HepG2 (cell line): ENCODE data around the gene SLC39A2. TPM values are rescaled to one million over a fixed set of nuclear protein-coding genes. Genes with fewer than 3 reads are reported as not detected.

Experiments used
- CSRNP1 ChIP-seq: sonication (generic); formaldehyde crosslinking; IDR thresholded peaks from 2 replicates; pipeline ENCODE4 v1.8.1; 2023; ENCODE audit warnings: mild to moderate bottlenecking, missing genetic modification reagents
- GZF1 ChIP-seq: sonication (generic); formaldehyde crosslinking; IDR thresholded peaks from 2 replicates; pipeline ENCODE4 v1.5.1; 2020; ENCODE audit warnings: mild to moderate bottlenecking, missing genetic modification reagents
- KDM5A ChIP-seq: fragments of 200-600 bp; sonication (generic); IDR thresholded peaks from 2 replicates; pipeline ENCODE4 v1.7.0; 2018; ENCODE audit warnings: antibody characterized with exemption, mild to moderate bottlenecking, low read length, borderline replicate concordance
- KLF11 ChIP-seq: IDR thresholded peaks from 2 replicates; pipeline ENCODE4 v1.6.1; 2016; ENCODE audit warnings: missing compliant biosample characterization
- KLF13 ChIP-seq: sonication (generic); formaldehyde crosslinking; IDR thresholded peaks from 2 replicates; pipeline ENCODE4 v1.4.0; 2020; ENCODE audit warnings: mild to moderate bottlenecking, missing genetic modification reagents
- POLR2AphosphoS2 ChIP-seq: IDR thresholded peaks from 2 replicates; pipeline ENCODE4 v1.6.1; 2011; ENCODE audit warnings: low read depth, low read length, improper control_type of control experiment
- REXO4 ChIP-seq: sonication (generic); formaldehyde crosslinking; IDR thresholded peaks from 2 replicates; pipeline ENCODE4 v1.8.0; 2022; ENCODE audit warnings: missing genetic modification reagents, mild to moderate bottlenecking, borderline replicate concordance
- SIX1 ChIP-seq: sonication (generic); formaldehyde crosslinking; IDR thresholded peaks from 2 replicates; pipeline ENCODE4 v1.4.0; 2020; ENCODE audit warnings: missing genetic modification reagents, borderline replicate concordance
- THRA ChIP-seq: sonication (generic); formaldehyde crosslinking; IDR thresholded peaks from 2 replicates; pipeline ENCODE4 v1.4.0; 2020; ENCODE audit warnings: missing genetic modification reagents, borderline replicate concordance
- TRIM24 ChIP-seq: sonication (generic); formaldehyde crosslinking; IDR thresholded peaks from 2 replicates; pipeline ENCODE4 v1.8.0; 2022; ENCODE audit warnings: mild to moderate bottlenecking, missing genetic modification reagents
- ZFX ChIP-seq: sonication (generic); formaldehyde crosslinking; IDR thresholded peaks from 2 replicates; pipeline ENCODE4 v1.4.0; 2020; ENCODE audit warnings: mild to moderate bottlenecking, low read depth, missing genetic modification reagents, moderate library complexity
- polyA plus RNA-seq, 8 experiments: library from polyadenylated mRNA; depleted of rRNA in 3 of 8; stranded (reverse) in 7 of 8; unstranded in 1 of 8; fragments of >200 nt; fragmentation: Illumina TruSeq in 4 of 8; extraction: Trizol in 4 of 8; gene quantifications; 2 replicates each; pipeline versions ENCODE4 v1.2.1 to v1.2.3, GENCODE V29; 2011 to 2016; ENCODE audit warnings: low read depth in 4 of 8, missing spikeins in 1 of 8, mixed read lengths in 1 of 8; ENCODE audit not compliant: insufficient read depth in 1 of 8
- total RNA-seq, 5 experiments: library from RNA; depleted of rRNA; stranded (reverse); fragments of >200 nt; fragmentation: Illumina TruSeq; extraction: Trizol; gene quantifications; 2 replicates each; pipeline ENCODE4 v1.2.3, GENCODE V29; 2016; ENCODE audit warnings: low read depth in 1 of 5
- TF ChIP-seq, protein P1 (sequence below): sonication (generic); formaldehyde crosslinking; IDR thresholded peaks from 2 replicates; pipeline ENCODE4 v1.5.0; 2020; ENCODE audit warnings: missing genetic modification reagents, mild to moderate bottlenecking, borderline replicate concordance
- TF ChIP-seq, protein P2 (sequence below): sonication (generic); formaldehyde crosslinking; IDR thresholded peaks from 2 replicates; pipeline ENCODE4 v1.4.0; 2020; ENCODE audit warnings: mild to moderate bottlenecking, missing genetic modification reagents
- TF ChIP-seq, protein P3 (sequence below): sonication (generic); formaldehyde crosslinking; conservative IDR thresholded peaks from 2 replicates; pipeline ENCODE4 v1.8.0; 2022; ENCODE audit warnings: low read depth, missing genetic modification reagents
- TF ChIP-seq, protein P4 (sequence below): sonication (generic); formaldehyde crosslinking; IDR thresholded peaks from 2 replicates; pipeline ENCODE4 v1.4.0; 2020; ENCODE audit warnings: mild to moderate bottlenecking, missing genetic modification reagents, borderline replicate concordance

SLC39A2 gene
- total and polyA plus RNA-seq, 2 of the 13 experiments (the other 11 are each of a cell fraction or from before 2014, with no cell fraction given) = 0.08 to 0.11 TPM

DNA sequence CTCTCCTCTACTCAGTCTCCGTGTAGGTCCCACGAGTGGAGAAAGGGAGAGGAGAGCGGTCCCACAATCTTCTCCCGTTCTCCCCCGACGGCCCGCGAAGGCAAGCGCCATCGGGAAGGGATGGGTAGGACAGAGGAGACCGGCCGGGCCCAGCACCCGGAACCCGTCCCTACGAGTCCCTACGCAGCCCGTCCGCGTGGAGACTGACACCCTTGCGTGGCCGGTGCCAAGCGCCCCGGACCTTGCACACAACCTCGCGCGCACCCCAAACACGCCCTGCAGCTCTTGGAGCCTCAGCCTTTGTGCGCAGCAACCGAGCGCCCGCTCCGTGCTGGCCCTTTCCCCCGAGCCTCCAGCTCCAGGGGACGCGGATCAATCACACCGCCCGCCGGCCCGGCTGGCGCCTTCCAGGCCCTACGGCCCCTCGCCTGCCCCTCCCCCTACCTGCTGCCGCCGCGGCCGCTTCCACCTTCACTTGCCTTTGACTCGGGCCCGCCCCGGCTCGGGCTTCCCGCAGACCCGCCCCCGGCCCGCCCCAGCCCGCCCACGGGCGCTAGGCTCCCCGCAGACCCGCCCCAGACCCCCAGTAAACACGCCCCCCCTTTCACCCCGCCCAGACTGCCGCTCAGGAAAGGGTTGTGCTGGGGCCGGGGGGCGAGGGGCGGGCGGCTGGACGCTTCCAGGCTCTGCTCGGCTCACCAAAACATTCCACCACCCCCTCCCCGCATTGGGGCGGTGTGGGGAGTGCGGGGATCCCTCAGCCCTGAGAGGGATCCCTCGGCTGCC, 25.7 kb downstream of the SLC39A2 start, which contains the start of gene NDRG2 (continued):
- TF ChIP-seq REXO4 (no peak; the same call in 1 of the 2 replicates), KDM5A (no peak; the same call in 1 of the 2 replicates), GZF1 (CRISPR knock-in tag) (no peak), CSRNP1 (CRISPR knock-in tag) (peak; percentile 84; the same call in 1 of the 2 replicates), ZFX (CRISPR knock-in tag) (peak; percentile 88), KLF11 (CRISPR knock-in tag) (no peak), POLR2AphosphoS2 (no peak), KLF13 (CRISPR knock-in tag) (no peak), SIX1 (CRISPR knock-in tag) (no peak), THRA (CRISPR knock-in tag) (0 out of 2 replicates have a peak, but pooled peaks have one; percentile 32), TRIM24 (no peak)
- TF ChIP-seq, protein P1, sequence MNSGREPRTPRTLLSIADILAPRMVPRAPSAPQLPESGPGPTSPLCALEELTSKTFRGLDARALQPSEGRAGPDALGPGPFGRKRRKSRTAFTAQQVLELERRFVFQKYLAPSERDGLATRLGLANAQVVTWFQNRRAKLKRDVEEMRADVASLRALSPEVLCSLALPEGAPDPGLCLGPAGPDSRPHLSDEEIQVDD (CRISPR knock-in tag) = no peak; the same call in 1 of the 2 replicates
- TF ChIP-seq, protein P2, sequence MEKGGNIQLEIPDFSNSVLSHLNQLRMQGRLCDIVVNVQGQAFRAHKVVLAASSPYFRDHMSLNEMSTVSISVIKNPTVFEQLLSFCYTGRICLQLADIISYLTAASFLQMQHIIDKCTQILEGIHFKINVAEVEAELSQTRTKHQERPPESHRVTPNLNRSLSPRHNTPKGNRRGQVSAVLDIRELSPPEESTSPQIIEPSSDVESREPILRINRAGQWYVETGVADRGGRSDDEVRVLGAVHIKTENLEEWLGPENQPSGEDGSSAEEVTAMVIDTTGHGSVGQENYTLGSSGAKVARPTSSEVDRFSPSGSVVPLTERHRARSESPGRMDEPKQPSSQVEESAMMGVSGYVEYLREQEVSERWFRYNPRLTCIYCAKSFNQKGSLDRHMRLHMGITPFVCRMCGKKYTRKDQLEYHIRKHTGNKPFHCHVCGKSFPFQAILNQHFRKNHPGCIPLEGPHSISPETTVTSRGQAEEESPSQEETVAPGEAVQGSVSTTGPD (CRISPR knock-in tag) = no peak
- TF ChIP-seq, protein P3, sequence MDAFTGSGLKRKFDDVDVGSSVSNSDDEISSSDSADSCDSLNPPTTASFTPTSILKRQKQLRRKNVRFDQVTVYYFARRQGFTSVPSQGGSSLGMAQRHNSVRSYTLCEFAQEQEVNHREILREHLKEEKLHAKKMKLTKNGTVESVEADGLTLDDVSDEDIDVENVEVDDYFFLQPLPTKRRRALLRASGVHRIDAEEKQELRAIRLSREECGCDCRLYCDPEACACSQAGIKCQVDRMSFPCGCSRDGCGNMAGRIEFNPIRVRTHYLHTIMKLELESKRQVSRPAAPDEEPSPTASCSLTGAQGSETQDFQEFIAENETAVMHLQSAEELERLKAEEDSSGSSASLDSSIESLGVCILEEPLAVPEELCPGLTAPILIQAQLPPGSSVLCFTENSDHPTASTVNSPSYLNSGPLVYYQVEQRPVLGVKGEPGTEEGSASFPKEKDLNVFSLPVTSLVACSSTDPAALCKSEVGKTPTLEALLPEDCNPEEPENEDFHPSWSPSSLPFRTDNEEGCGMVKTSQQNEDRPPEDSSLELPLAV = no peak
- TF ChIP-seq, protein P4, sequence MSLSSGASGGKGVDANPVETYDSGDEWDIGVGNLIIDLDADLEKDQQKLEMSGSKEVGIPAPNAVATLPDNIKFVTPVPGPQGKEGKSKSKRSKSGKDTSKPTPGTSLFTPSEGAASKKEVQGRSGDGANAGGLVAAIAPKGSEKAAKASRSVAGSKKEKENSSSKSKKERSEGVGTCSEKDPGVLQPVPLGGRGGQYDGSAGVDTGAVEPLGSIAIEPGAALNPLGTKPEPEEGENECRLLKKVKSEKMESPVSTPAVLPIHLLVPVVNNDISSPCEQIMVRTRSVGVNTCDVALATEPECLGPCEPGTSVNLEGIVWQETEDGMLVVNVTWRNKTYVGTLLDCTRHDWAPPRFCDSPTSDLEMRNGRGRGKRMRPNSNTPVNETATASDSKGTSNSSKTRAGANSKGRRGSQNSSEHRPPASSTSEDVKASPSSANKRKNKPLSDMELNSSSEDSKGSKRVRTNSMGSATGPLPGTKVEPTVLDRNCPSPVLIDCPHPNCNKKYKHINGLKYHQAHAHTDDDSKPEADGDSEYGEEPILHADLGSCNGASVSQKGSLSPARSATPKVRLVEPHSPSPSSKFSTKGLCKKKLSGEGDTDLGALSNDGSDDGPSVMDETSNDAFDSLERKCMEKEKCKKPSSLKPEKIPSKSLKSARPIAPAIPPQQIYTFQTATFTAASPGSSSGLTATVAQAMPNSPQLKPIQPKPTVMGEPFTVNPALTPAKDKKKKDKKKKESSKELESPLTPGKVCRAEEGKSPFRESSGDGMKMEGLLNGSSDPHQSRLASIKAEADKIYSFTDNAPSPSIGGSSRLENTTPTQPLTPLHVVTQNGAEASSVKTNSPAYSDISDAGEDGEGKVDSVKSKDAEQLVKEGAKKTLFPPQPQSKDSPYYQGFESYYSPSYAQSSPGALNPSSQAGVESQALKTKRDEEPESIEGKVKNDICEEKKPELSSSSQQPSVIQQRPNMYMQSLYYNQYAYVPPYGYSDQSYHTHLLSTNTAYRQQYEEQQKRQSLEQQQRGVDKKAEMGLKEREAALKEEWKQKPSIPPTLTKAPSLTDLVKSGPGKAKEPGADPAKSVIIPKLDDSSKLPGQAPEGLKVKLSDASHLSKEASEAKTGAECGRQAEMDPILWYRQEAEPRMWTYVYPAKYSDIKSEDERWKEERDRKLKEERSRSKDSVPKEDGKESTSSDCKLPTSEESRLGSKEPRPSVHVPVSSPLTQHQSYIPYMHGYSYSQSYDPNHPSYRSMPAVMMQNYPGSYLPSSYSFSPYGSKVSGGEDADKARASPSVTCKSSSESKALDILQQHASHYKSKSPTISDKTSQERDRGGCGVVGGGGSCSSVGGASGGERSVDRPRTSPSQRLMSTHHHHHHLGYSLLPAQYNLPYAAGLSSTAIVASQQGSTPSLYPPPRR (CRISPR knock-in tag) = 0 out of 2 replicates have a peak, but pooled peaks have one; percentile 7
